Neural progenitor cell (in vitro differentiated cells): ENCODE results near the gene DHRS3. TPM values are rescaled to one million over a fixed set of nuclear protein-coding genes. Genes with fewer than 3 reads are reported as not detected.

Experiments
- DNase-seq: peaks from one replicate; pipeline ENCODE4 v3.0.0-alpha.2; 2016; ENCODE audit warnings: low spot score
- H2AFZ ChIP-seq: fragments of 200-600 bp; sonication (generic); replicated peaks from 2 replicates; pipeline ENCODE4 v1.6.1; 2016; ENCODE audit warnings: antibody characterized with exemption
- H3F3A ChIP-seq: fragments of 200-600 bp; sonication (generic); 2 replicates; pipeline ENCODE4 v1.6.1; 2016; ENCODE audit warnings: antibody characterized with exemption, low read depth
- H3K27ac ChIP-seq: fragments of 200-600 bp; sonication (generic); 2 replicates; pipeline ENCODE4 v1.5.1; 2016; ENCODE audit warnings: mild to moderate bottlenecking
- H3K27me3 ChIP-seq: fragments of 200-600 bp; sonication (generic); 2 replicates; pipeline ENCODE4 v1.6.1; 2016; ENCODE audit warnings: mild to moderate bottlenecking, moderate library complexity
- H3K36me3 ChIP-seq: fragments of 200-600 bp; sonication (generic); 2 replicates; pipeline ENCODE4 v1.5.1; 2016
- H3K4me1 ChIP-seq: fragments of 200-600 bp; sonication (generic); 2 replicates; pipeline ENCODE4 v1.6.1; 2016; ENCODE audit warnings: mixed run types
- H3K4me2 ChIP-seq: fragments of 200-600 bp; sonication (generic); 2 replicates; pipeline ENCODE4 v1.6.1; 2016
- H3K4me3 ChIP-seq: fragments of 200-600 bp; sonication (generic); 2 replicates; pipeline ENCODE4 v1.5.1; 2016
- H3K79me2 ChIP-seq: fragments of 200-600 bp; sonication (generic); 2 replicates; pipeline ENCODE4 v1.6.1; 2016; ENCODE audit warnings: low read depth
- H3K9ac ChIP-seq: fragments of 200-600 bp; sonication (generic); 2 replicates; pipeline ENCODE4 v1.6.1; 2016
- H3K9me3 ChIP-seq: fragments of 200-600 bp; sonication (generic); 2 replicates; pipeline ENCODE4 v1.5.1; 2016; ENCODE audit warnings: low read depth
- H4K20me1 ChIP-seq: fragments of 200-600 bp; sonication (generic); 2 replicates; pipeline ENCODE4 v1.6.1; 2016; ENCODE audit warnings: low read depth
- H3K27ac Mint-ChIP-seq: 3 replicates; pipeline ENCODE4 v1.8.0; 2021; ENCODE audit warnings: mixed read lengths
- H3K27me3 Mint-ChIP-seq: 2 replicates; pipeline ENCODE4 v1.8.0; 2022; ENCODE audit warnings: low read depth, mild to moderate bottlenecking, inconsistent platforms, moderate library complexity, mixed read lengths; ENCODE audit not compliant: insufficient read depth
- H3K36me3 Mint-ChIP-seq: 3 replicates; pipeline ENCODE4 v1.8.0; 2021; ENCODE audit warnings: mixed read lengths
- H3K4me1 Mint-ChIP-seq: 3 replicates; pipeline ENCODE4 v1.8.0; 2021; ENCODE audit warnings: mixed read lengths
- H3K4me3 Mint-ChIP-seq: 3 replicates; pipeline ENCODE4 v1.8.0; 2021; ENCODE audit warnings: mild to moderate bottlenecking, moderate library complexity, mixed read lengths
- H3K9me3 Mint-ChIP-seq: 3 replicates; pipeline ENCODE4 v1.8.0; 2020; ENCODE audit warnings: mixed read lengths
- CTCF ChIP-seq: fragments of 200-600 bp; sonication (generic); IDR thresholded peaks from 2 replicates; pipeline ENCODE4 v1.5.1; 2017; ENCODE audit warnings: antibody characterized with exemption, mild to moderate bottlenecking
- EZH2 ChIP-seq: fragments of 200-600 bp; sonication (generic); IDR thresholded peaks from 2 replicates; pipeline ENCODE4 v1.6.1; 2017; ENCODE audit warnings: antibody characterized with exemption, mild to moderate bottlenecking, moderate library complexity
- EZH2phosphoT487 ChIP-seq: fragments of 200-600 bp; sonication (generic); IDR thresholded peaks from 2 replicates; pipeline ENCODE4 v1.6.1; 2017; ENCODE audit warnings: antibody characterized with exemption
- total RNA-seq: library from RNA; depleted of rRNA; stranded (reverse); fragments of >200 nt; gene quantifications from 2 replicates; pipeline ENCODE4 v1.2.3, GENCODE V29; 2015; ENCODE audit warnings: low replicate concordance

DHRS3 gene
- total RNA-seq, 1 donor from 2014 or later: 4.3 TPM

GRCh38 chr1:12610941-12611340 is 7.1 kb downstream of the DHRS3 start:
- no peak for DNase-seq
- H4K20me1 ChIP-seq: peaks cover 10% of the 10 kb centered on the region
- H3K36me3 ChIP-seq: no peaks in the 10 kb centered on the region
- peaks cover 17% of the 10 kb centered on the region for H3K79me2 ChIP-seq
- TF ChIP-seq EZH2phosphoT487 (no peak), CTCF (no peak), EZH2 (no peak)
- Mint-ChIP-seq H3K9me3 (peaks cover 2% of the 10 kb centered on the region), H3K27ac (no peak overlapping the region), H3K4me3 (no peak overlapping the region), H3K27me3 (peaks cover 24% of the 10 kb centered on the region), H3K36me3 (no peaks in the 10 kb centered on the region), H3K4me1 (peaks cover 12% of the 10 kb centered on the region)
- no peaks in the 10 kb centered on the region for H3K9me3 ChIP-seq
- H3K27me3 ChIP-seq: no peaks in the 10 kb centered on the region
- H2AFZ ChIP-seq: no peak overlapping the region
- H3K9ac ChIP-seq: no peak overlapping the region
- peaks cover 12% of the 10 kb centered on the region for H3K4me1 ChIP-seq
- no peak overlapping the region for H3K4me2 ChIP-seq
- H3K4me3 ChIP-seq: no peak overlapping the region
- H3K27ac ChIP-seq: no peak overlapping the region
- peaks cover 13% of the 10 kb centered on the region for H3F3A ChIP-seq

- DNase-seq: no peak
- no peak overlapping the region for H3K4me2 ChIP-seq
- H3K4me1 ChIP-seq: peaks cover 8% of the 10 kb centered on the region
- H3F3A ChIP-seq: peaks cover 8% of the 10 kb centered on the region
- peaks cover 6% of the 10 kb centered on the region for H4K20me1 ChIP-seq
- Mint-ChIP-seq H3K4me1 (peaks cover 7% of the 10 kb centered on the region), H3K36me3 (no peaks in the 10 kb centered on the region), H3K27me3 (peaks cover 19% of the 10 kb centered on the region), H3K4me3 (no peak overlapping the region), H3K27ac (no peak overlapping the region), H3K9me3 (peaks cover 2% of the 10 kb centered on the region)
- no peaks in the 10 kb centered on the region for H3K36me3 ChIP-seq
- TF ChIP-seq CTCF: no peak
- TF ChIP-seq EZH2phosphoT487: no peak
- TF ChIP-seq EZH2: no peak
- peaks cover 17% of the 10 kb centered on the region for H3K79me2 ChIP-seq
- H3K9ac ChIP-seq: no peak overlapping the region
- H3K9me3 ChIP-seq: no peaks in the 10 kb centered on the region
- no peaks in the 10 kb centered on the region for H3K27me3 ChIP-seq
- no peak overlapping the region for H3K27ac ChIP-seq
- no peak overlapping the region for H2AFZ ChIP-seq
- no peak overlapping the region for H3K4me3 ChIP-seq
Observed at GRCh38 chr1:12610305-12610935, 7.6 kb downstream of the DHRS3 start.

GRCh38 chr1:12609469-12610003 is 8.5 kb downstream of the DHRS3 start:
- Histone ChIP-seq H3K4me2 (no peak overlapping the region), H3K27ac (no peak overlapping the region), H3K4me1 (no peaks in the 10 kb centered on the region), H2AFZ (no peak overlapping the region), H3K4me3 (no peak overlapping the region), H3K36me3 (no peaks in the 10 kb centered on the region), H4K20me1 (no peaks in the 10 kb centered on the region), H3K79me2 (peaks cover 16% of the 10 kb centered on the region), H3F3A (peaks cover under 1% of the 10 kb centered on the region), H3K9me3 (no peaks in the 10 kb centered on the region), H3K9ac (no peak overlapping the region), H3K27me3 (no peaks in the 10 kb centered on the region)
- Mint-ChIP-seq H3K36me3 (no peaks in the 10 kb centered on the region), H3K4me1 (peaks cover 4% of the 10 kb centered on the region), H3K27me3 (peaks cover 16% of the 10 kb centered on the region), H3K9me3 (peaks cover 2% of the 10 kb centered on the region), H3K27ac (no peak overlapping the region), H3K4me3 (no peak overlapping the region)
- no peak for TF ChIP-seq EZH2phosphoT487
- TF ChIP-seq EZH2: no peak
- TF ChIP-seq CTCF: no peak
- DNase-seq: no peak
